ENCODE data around the gene CRIP2. TPM values are rescaled to one million over a fixed set of nuclear protein-coding genes. Genes with fewer than 3 reads are reported as not detected.

The CRIP2 gene
- total and polyA plus RNA-seq, 10 of the 15 experiments (the other 5 are each of a cell fraction or from before 2014, with no cell fraction given), result 0.04 to 0.62 (median 0.37) TPM; not detected in 5

DNA sequence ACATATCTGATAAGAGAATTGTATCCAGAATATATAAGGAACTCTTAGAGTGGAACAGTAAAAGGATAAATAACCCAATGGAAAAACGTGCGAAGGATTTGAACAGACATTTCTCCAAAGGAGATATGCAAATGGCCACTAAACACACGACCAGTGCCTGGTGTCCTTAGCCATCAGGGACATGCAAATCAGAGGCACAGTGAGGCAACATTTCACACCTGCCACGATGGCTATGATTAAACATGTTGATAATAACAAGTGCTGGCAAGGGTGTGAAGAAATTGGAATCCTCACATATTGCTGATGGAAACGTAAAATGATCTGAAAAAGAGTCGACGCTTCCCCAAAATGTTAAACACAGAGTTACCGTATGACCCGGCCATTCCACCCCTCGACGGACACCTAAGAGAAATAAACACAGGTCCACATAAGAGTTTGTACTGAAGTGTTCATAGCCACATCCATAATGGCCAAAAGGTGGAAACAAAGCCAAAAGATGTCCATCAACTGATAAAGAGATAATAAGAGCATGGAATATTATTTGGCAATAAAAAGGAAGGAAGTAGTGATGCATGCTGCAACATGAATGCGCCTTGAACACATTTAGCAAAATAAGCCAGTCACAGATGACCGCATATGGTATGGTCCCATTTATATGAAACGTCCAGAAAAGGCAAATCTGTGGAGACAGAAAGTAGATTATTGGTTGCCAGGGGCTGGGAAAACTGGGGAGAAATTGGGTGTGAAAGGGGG, 45.5 kb downstream of the CRIP2 start:
- H3K4me3 ChIP-seq, result no peak overlapping the region
- no peaks in the 10 kb centered on the region for H3K4me1 ChIP-seq (ENCODE audit: control insufficient read depth, insufficient read depth, low read length)
- FAIRE-seq, result no peak
- H3K4me2 ChIP-seq (ENCODE audit: control insufficient read depth, insufficient read depth), result no peak overlapping the region
- no peak overlapping the region for H2AFZ ChIP-seq (ENCODE audit: control insufficient read depth, low read depth, low read length)
- no peak overlapping the region for H3K27ac ChIP-seq (ENCODE audit: control insufficient read depth, insufficient read depth)
- H3K9ac ChIP-seq (ENCODE audit: control insufficient read depth, insufficient read depth, low read length), result no peak overlapping the region
- TF ChIP-seq ZNF622 (IDR thresholded peaks at IDR 0.05) (no peak), NBN (IDR thresholded peaks at IDR 0.05) (no peak), LARP7 (IDR thresholded peaks at IDR 0.05) (no peak), HDGF (IDR thresholded peaks at IDR 0.05) (no peak), FOS (IDR thresholded peaks at IDR 0.05; ENCODE audit: borderline replicate concordance, extremely low read depth, insufficient read length) (no peak), RBBP5 (conservative IDR thresholded peaks at IDR 0.05) (no peak), ZNF24 (IDR thresholded peaks at IDR 0.05) (no peak)
- intact Hi-C loops (cut with micrococcal nuclease; ENCODE audit: unreplicated experiment) (no loop called here), in situ Hi-C loops (cut with MboI) (loop anchor here (5.0 kb wide), 1 partner anchor 63 kb away; no protein-coding TSS in a partner anchor)
- no peaks in the 10 kb centered on the region; the same call in 2 of the 3 replicates for H3K9me3 ChIP-seq (replicated peaks; ENCODE audit: control insufficient read depth, insufficient read depth, low read length)
- ChIA-PET RAD21 (ENCODE audit: unreplicated experiment) (no interaction called here), SMC1A (ENCODE audit: uncharacterized antibody, unreplicated experiment) (interaction anchor here (0.6 kb wide), 1 partner anchor 146 kb away, joined by 3 read pairs; no protein-coding TSS in a partner anchor), POLR2A (interaction anchor here (0.6 to 0.7 kb wide), 2 partner anchors 55 to 315 kb away, joined by 5 to 7 read pairs; no protein-coding TSS in a partner anchor), CTCF (interaction anchor here (1.4 kb wide), 1 partner anchor 9 kb away, joined by 4 read pairs; no protein-coding TSS in a partner anchor)
- no peak for DNase-seq (ENCODE audit: low read depth, low spot score)
- WGBS (ENCODE audit: insufficient coverage, insufficient replicate concordance, low lambda C conversion rate, missing lambda C conversion rate), result 51% methylated on average over 14 of the region's 14 CpGs
- H3K27me3 ChIP-seq (replicated peaks in 1 of 2; ENCODE audit: control insufficient read depth in 2 of 2, insufficient read depth in 2 of 2, low read length in 1 of 2), result peaks cover 0 to 3% of the 10 kb centered on the region in 2 experiments; a peak in 1 of 4 replicates
- no peaks in the 10 kb centered on the region for H3K79me2 ChIP-seq (ENCODE audit: control insufficient read depth, insufficient read depth, low read length)
- ATAC-seq, result no peak
- H4K20me1 ChIP-seq (ENCODE audit: control insufficient read depth, insufficient read depth), result no peaks in the 10 kb centered on the region
- no TSS peak for BruUV-seq (replicated peaks)
- no peaks in the 10 kb centered on the region for H3K36me3 ChIP-seq (ENCODE audit: control insufficient read depth in 2 of 2, insufficient read depth in 2 of 2, low read length in 1 of 2)

DNA sequence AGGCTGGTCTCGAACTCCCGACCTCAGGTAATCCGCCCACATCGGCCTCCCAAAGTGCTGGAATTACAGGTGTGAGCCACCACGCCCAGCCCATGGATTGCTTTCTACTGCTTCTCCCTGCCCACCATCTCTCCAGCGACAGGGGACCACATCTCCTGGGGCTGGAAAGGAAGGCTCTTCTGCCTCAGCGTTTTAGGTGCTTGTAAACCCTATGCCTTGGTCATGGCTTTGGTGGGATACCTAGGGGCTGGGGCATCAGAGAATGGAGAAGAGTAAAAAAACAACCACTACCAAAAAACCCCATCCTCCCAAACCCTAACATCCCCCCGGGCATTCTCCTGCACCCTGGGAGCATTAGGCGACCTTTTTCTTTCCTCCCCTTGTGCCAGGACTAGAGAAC, 50.7 kb downstream of the CRIP2 start:
- H3K36me3 ChIP-seq (ENCODE audit: control insufficient read depth in 2 of 2, insufficient read depth in 2 of 2, low read length in 1 of 2), result no peaks in the 10 kb centered on the region
- CTCF ChIA-PET, result interaction anchor here (0.7 kb wide), 1 partner anchor 44 kb away, joined by 3 read pairs; no protein-coding TSS in a partner anchor
- POLR2A ChIA-PET, result no interaction called here
- TF ChIP-seq KAT2A (conservative IDR thresholded peaks at IDR 0.05; ENCODE audit: control insufficient read depth, low read depth, low read length), result no peak
- no peak for TF ChIP-seq NFYA (IDR thresholded peaks at IDR 0.05; ENCODE audit: borderline replicate concordance, low read depth, low read length)
- no peak for TF ChIP-seq CHD1 (IDR thresholded peaks at IDR 0.05; ENCODE audit: low read depth, low read length)
- TF ChIP-seq RBBP5 (conservative IDR thresholded peaks at IDR 0.05), result no peak
- TF ChIP-seq E2F8 (IDR thresholded peaks at IDR 0.05; ENCODE audit: low read depth, partially characterized antibody), result no peak
- no peak for TF ChIP-seq ATF7 (IDR thresholded peaks at IDR 0.05; ENCODE audit: low read depth)
- TF ChIP-seq CREB1 (IDR thresholded peaks at IDR 0.05; ENCODE audit: low read depth), result no peak
- no peak for TF ChIP-seq MTA2 (IDR thresholded peaks at IDR 0.05; ENCODE audit: low read depth)
- FAIRE-seq, result no peak
- RAD21 ChIA-PET (ENCODE audit: unreplicated experiment), result no interaction called here
- DNase-seq (ENCODE audit: low read depth, low spot score), result no peak
- SMC1A ChIA-PET (ENCODE audit: uncharacterized antibody, unreplicated experiment), result no interaction called here
- in situ Hi-C loops (cut with MboI) (no loop called here), intact Hi-C loops (cut with micrococcal nuclease; ENCODE audit: unreplicated experiment) (loop anchor here (5.0 kb wide), 2 partner anchors 33 to 323 kb away; partner anchors contain the start of gene TEDC1)
- H4K20me1 ChIP-seq (ENCODE audit: control insufficient read depth, insufficient read depth), result no peaks in the 10 kb centered on the region
- no peaks in the 10 kb centered on the region for H3K79me2 ChIP-seq (ENCODE audit: control insufficient read depth, insufficient read depth, low read length)
- H3K4me2 ChIP-seq (ENCODE audit: control insufficient read depth, insufficient read depth), result no peak overlapping the region
- no peak overlapping the region for H3K9ac ChIP-seq (ENCODE audit: control insufficient read depth, insufficient read depth, low read length)
- no peak overlapping the region for H3K4me3 ChIP-seq
- no peak overlapping the region for H3K27ac ChIP-seq (ENCODE audit: control insufficient read depth, insufficient read depth)
- ATAC-seq, result no peak
- no peak overlapping the region for H2AFZ ChIP-seq (ENCODE audit: control insufficient read depth, low read depth, low read length)
- no peaks in the 10 kb centered on the region for H3K9me3 ChIP-seq (replicated peaks; ENCODE audit: control insufficient read depth, insufficient read depth, low read length)
- WGBS (ENCODE audit: insufficient coverage, insufficient replicate concordance, low lambda C conversion rate, missing lambda C conversion rate), result 50% methylated on average over 9 of the region's 9 CpGs
- BruUV-seq (replicated peaks), result no TSS peak
- peaks cover 5 to 7% of the 10 kb centered on the region in 2 experiments; a peak in 3 of 4 replicates for H3K27me3 ChIP-seq (replicated peaks in 1 of 2; ENCODE audit: control insufficient read depth in 2 of 2, insufficient read depth in 2 of 2, low read length in 1 of 2)
- peaks cover 4% of the 10 kb centered on the region for H3K4me1 ChIP-seq (ENCODE audit: control insufficient read depth, insufficient read depth, low read length)
